Tibial nerve (tissue), 3 donors: ENCODE data around the gene RASSF8.

Source experiments
- CTCF ChIP-seq, 5 experiments: fragments of 200-600 bp in 3 of 5; fragments of 450-650 bp in 2 of 5; sonication (generic) in 3 of 5; IDR thresholded peaks; one replicate each; pipeline ENCODE4 v1.5.1; 2016 to 2019; ENCODE audit warnings: antibody characterized with exemption in 5 of 5, mild to moderate bottlenecking in 3 of 5, moderate library complexity in 2 of 5
- POLR2A ChIP-seq, 2 donors: fragments of 450-650 bp; IDR thresholded peaks; one replicate each; pipeline ENCODE4 v1.6.1; 2017; ENCODE audit warnings: antibody characterized with exemption in 2 of 2, mild to moderate bottlenecking in 2 of 2, moderate library complexity in 2 of 2

GRCh38 chr12:25942709-25943108 is 15.8 kb upstream of the RASSF8 start:
- TF ChIP-seq POLR2A (IDR thresholded peaks at IDR 0.05) = no peak
- TF ChIP-seq CTCF (IDR thresholded peaks at IDR 0.05) = no peak
